Stomach (tissue), 9 donors: ENCODE results near the gene EFCAB14. TPM values are rescaled to one million over a fixed set of nuclear protein-coding genes. Genes with fewer than 3 reads are reported as not detected.
"Not testable (repeated sequence)": the region's sequence is repeated elsewhere in the genome, so short reads cannot be mapped to it uniquely, and the experiment has no call there.

ENCODE experiments used
- DNase-seq, 2 donors: peaks; one replicate each; pipeline versions ENCODE4 v3.0.0 to v3.0.0-alpha.2; 2013 to 2019
- H3K27ac ChIP-seq, 5 donors: fragments of 200-600 bp in 4 of 5; sonication (generic) in 4 of 5; one replicate each; pipeline ENCODE4 v1.5.1; 2013 to 2019; ENCODE audit warnings: mild to moderate bottlenecking in 1 of 5, moderate library complexity in 1 of 5
- H3K27me3 ChIP-seq, 3 donors: fragments of 200-600 bp; sonication (generic); one replicate each; pipeline ENCODE4 v1.5.1; 2017 to 2019; ENCODE audit warnings: mixed run types in 1 of 3
- H3K36me3 ChIP-seq, 4 donors: fragments of 200-600 bp; sonication (generic); 1 replicate in 3 of 4; 2 replicates in 1 of 4; pipeline ENCODE4 v1.5.1; 2016 to 2019
- H3K4me1 ChIP-seq, 4 donors: fragments of 200-600 bp; sonication (generic); one replicate each; pipeline ENCODE4 v1.5.1; 2016 to 2019
- H3K4me3 ChIP-seq, 4 donors: fragments of 200-600 bp; sonication (generic) in 3 of 4; one replicate each; pipeline ENCODE4 v1.5.1; 2016 to 2019; ENCODE audit warnings: mild to moderate bottlenecking in 1 of 4
- H3K9me3 ChIP-seq, 4 donors: fragments of 200-600 bp; sonication (generic); one replicate each; pipeline ENCODE4 v1.5.1; 2016 to 2019
- EP300 ChIP-seq: sonication (generic); formaldehyde crosslinking; IDR thresholded peaks from one replicate; pipeline ENCODE4 v1.6.1; 2017; ENCODE audit warnings: antibody characterized with exemption
- POLR2A ChIP-seq, 4 donors: fragments of 450-650 bp; IDR thresholded peaks; one replicate each; pipeline ENCODE4 v1.6.1; 2016; ENCODE audit warnings: antibody characterized with exemption in 4 of 4, control low read depth in 2 of 4, mild to moderate bottlenecking in 1 of 4, moderate library complexity in 1 of 4
- POLR2AphosphoS5 ChIP-seq, 3 donors: sonication (generic); formaldehyde crosslinking; IDR thresholded peaks; one replicate each; pipeline ENCODE4 v1.6.1; 2016; ENCODE audit warnings: antibody characterized with exemption in 3 of 3
- WGBS, 5 donors: extraction: QIAGEN DNeasy Blood & Tissue Kit in 3 of 5; methylation state at CpG; one replicate each; pipeline versions ENCODE4 v1.1.5 to v1.1.7; 2013 to 2018; 5-methylcytosine and 5-hydroxymethylcytosine counted together
- intact Hi-C: fragments of 100-400 bp; cut with DNase I; formaldehyde crosslinking; loops from one replicate; pipeline ENCODE4 v1.15.1; 2023; ENCODE audit warnings: low total_unique reads
- polyA plus RNA-seq, 3 donors: library from polyadenylated mRNA; stranded (reverse); fragments of 200-250 nt; gene quantifications; one replicate each; pipeline ENCODE4 v1.2.3, GENCODE V29; 2013
- total RNA-seq, 5 donors: library from RNA; depleted of rRNA; stranded (reverse); fragments of >200 nt; gene quantifications; one replicate each; pipeline versions ENCODE4 v1.1.0 to v1.2.3, GENCODE V29; 2014 to 2016
- TF ChIP-seq, protein P1 (sequence below), 7 experiments: fragments of 450-650 bp in 4 of 7; fragments of 200-600 bp in 3 of 7; sonication (generic) in 3 of 7; IDR thresholded peaks; one replicate each; pipeline ENCODE4 v1.5.1; 2016 to 2019; ENCODE audit warnings: antibody characterized with exemption in 7 of 7, control low read depth in 2 of 7, mild to moderate bottlenecking in 1 of 7
- donor health status: healthy with polysubstance abuse.
- donor health status: Bipolar disorder and iron deficiency.
- donor health status: healthy.

The EFCAB14 gene
- total and polyA plus RNA-seq, 8 donors = 19.6 to 164 (median 53.8) TPM

DNA sequence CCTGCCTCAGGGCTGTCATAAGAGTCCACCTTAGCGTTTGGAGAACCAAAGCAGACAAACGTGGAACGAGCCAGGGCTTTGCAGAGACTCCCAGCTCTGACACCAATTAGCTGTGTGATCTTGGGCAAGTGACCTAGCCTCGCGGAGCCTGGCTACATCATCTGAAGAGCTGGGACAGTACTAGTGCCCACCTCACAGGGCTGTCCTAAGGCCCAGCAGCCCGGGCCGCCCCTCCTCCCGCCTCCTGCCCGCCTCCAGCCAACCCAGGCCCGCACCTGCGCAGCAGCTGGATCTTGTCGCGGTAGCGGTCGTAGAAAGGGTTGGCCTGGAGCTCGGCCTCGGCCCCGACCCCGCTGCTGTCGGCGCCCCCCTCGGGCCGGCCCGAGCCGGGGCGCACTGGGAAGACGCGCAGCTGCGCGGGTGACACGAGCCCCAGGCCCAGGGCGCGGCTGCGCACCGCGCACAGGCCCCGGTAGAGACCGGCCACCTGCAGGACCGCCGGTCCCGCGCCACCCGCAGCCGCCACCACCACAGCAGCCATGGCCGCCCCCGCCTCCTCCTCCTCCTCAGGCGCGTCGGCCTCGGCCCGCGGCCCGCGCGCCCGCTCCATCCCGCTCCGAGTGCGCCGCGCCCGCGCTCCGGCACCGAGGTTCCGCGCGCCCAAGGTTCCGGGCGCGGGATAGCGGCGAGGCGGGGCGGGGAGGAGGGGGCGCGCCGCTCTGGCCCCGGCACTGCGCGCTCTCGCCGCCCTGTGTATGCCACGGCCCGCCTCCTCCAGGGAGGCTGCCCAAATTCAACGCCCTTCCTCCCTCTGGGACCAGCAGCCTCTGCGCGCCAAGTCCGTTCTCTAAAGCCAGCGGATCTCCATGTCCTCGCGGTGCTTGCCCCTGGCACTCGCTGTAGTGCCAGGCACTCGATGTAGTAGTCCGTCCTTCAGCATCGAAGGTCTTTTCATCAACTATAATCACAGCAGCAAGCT is 50.8 kb downstream of the EFCAB14 start, which contains the start of gene ATPAF1:
Gene ATPAF1 (minus strand): TSS at position 583 of the 979 bp plus-strand sequence. CDS start 42 bp downstream, at position 541.
- intact Hi-C loops = no loop called here
- 0 to 2% (median 1%) methylated on average over 7 to 95 of the region's 96 CpGs for WGBS, 5 donors
- TF ChIP-seq POLR2AphosphoS5 (IDR thresholded peaks at IDR 0.05) (peak in 2 of 3 donors; percentile 43 to 54), POLR2A (IDR thresholded peaks at IDR 0.05) (no peak)
- TF ChIP-seq, protein P1, sequence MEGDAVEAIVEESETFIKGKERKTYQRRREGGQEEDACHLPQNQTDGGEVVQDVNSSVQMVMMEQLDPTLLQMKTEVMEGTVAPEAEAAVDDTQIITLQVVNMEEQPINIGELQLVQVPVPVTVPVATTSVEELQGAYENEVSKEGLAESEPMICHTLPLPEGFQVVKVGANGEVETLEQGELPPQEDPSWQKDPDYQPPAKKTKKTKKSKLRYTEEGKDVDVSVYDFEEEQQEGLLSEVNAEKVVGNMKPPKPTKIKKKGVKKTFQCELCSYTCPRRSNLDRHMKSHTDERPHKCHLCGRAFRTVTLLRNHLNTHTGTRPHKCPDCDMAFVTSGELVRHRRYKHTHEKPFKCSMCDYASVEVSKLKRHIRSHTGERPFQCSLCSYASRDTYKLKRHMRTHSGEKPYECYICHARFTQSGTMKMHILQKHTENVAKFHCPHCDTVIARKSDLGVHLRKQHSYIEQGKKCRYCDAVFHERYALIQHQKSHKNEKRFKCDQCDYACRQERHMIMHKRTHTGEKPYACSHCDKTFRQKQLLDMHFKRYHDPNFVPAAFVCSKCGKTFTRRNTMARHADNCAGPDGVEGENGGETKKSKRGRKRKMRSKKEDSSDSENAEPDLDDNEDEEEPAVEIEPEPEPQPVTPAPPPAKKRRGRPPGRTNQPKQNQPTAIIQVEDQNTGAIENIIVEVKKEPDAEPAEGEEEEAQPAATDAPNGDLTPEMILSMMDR (IDR thresholded peaks at IDR 0.05) = no peak
- Histone ChIP-seq H3K27ac (peak within 1 kb of the TSS; percentile 82 to 91 (median 89)), H3K4me3 (peak within 1 kb of the TSS; percentile 90 to 100 (median 97)), H3K36me3 (peaks cover 12 to 35% (median 26%) of the 10 kb centered on the region in 4 donors), H3K9me3 (no peaks in the 10 kb centered on the region), H3K4me1 (peaks cover 17 to 38% (median 28%) of the 10 kb centered on the region in 4 donors), H3K27me3 (no peaks in the 10 kb centered on the region)
- DNase-seq = peak; percentile 75 to 89

GRCh38 chr1:46665983-46666382 is 52.9 kb downstream of the EFCAB14 start:
- WGBS, 5 donors = 68 to 100% (median 87%) methylated on average over 2 of the region's 2 CpGs
- Histone ChIP-seq H3K27ac (no peak overlapping the region), H3K27me3 (no peaks in the 10 kb centered on the region), H3K9me3 (no peaks in the 10 kb centered on the region), H3K4me3 (no peak overlapping the region), H3K4me1 (peaks cover 17 to 38% (median 28%) of the 10 kb centered on the region in 4 donors), H3K36me3 (peaks cover 12 to 39% (median 30%) of the 10 kb centered on the region in 4 donors)
- TF ChIP-seq POLR2AphosphoS5 (IDR thresholded peaks at IDR 0.05) (no peak), EP300 (no peak), POLR2A (IDR thresholded peaks at IDR 0.05) (no peak)
- TF ChIP-seq, protein P1 (IDR thresholded peaks at IDR 0.05) = no peak
- DNase-seq = no peak
- intact Hi-C loops = no loop called here

DNA sequence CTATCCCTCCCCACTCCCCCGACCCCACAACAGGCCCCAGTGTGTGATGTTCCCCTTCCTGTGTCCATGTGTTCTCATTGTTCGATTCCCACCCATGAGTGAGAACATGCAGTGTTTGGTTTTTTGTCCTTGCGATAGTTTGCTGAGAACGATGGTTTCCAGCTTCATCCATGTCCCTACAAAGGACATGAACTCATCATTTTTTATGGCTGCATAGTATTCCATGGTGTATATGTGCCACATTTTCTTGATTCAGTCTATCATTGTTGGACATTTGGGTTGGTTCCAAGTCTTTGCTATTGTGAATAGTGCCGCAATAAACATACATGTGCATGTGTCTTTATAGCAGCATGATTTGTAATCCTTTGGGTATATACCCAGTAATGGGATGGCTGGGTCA is 56.0 kb downstream of the EFCAB14 start:
- H3K9me3 ChIP-seq, H3K27me3 ChIP-seq, H3K4me3 ChIP-seq, intact Hi-C loops, H3K27ac ChIP-seq, DNase-seq: not testable (repeated sequence)
- 91 to 100% (median 97%) methylated on average over 2 to 5 of the region's 5 CpGs for WGBS, 5 donors
- Histone ChIP-seq H3K4me1 (peaks cover 12 to 31% (median 23%) of the 10 kb centered on the region in 4 donors), H3K36me3 (peaks cover 12 to 69% (median 47%) of the 10 kb centered on the region in 4 donors)

- H3K9me3 ChIP-seq, H3K4me1 ChIP-seq, intact Hi-C loops, H3K4me3 ChIP-seq, H3K27ac ChIP-seq, DNase-seq, H3K27me3 ChIP-seq: not testable (repeated sequence)
- 86 to 96% (median 91%) methylated on average over 5 of the region's 5 CpGs for WGBS, 5 donors
- peaks cover 26 to 93% (median 69%) of the 10 kb centered on the region in 4 donors for H3K36me3 ChIP-seq
These were observed 58.8 kb downstream of the EFCAB14 start for GRCh38 chr1:46660116-46660515.

DNA sequence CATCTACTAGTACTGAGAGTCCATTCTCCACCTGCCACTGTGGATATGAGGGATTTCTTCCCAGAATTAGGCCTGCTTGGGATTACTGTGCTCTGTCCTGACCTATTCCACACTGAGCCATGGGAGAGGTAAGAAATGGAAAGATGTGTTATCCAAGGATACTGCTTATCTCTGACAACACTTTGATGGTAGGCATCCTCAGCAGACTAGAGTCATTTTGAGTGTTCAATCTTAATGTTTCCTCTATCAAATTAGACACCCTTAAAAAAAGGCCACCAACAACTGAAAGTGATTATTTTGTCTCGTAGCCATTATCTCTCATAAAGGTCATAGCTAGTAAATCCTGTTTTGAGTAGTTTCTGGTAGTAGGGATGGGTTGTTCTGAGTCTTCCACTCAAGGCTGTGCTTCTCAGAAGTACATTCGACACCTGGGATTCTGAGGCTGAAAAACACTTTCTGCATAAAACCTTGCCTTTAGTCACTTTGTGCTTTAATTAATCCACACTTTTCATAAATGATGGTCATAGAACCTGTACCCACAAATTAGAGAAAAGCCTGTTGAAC is 59.5 kb downstream of the EFCAB14 start:
- 62 to 83% (median 75%) methylated on average over 2 of the region's 2 CpGs for WGBS, 5 donors
- Histone ChIP-seq H3K36me3 (peaks cover 20 to 93% (median 69%) of the 10 kb centered on the region in 4 donors), H3K4me1 (no peaks in the 10 kb centered on the region), H3K27me3 (no peaks in the 10 kb centered on the region), H3K9me3 (no peaks in the 10 kb centered on the region), H3K27ac (no peak overlapping the region), H3K4me3 (no peak overlapping the region)
- intact Hi-C loops = no loop called here
- TF ChIP-seq EP300 (no peak), POLR2A (IDR thresholded peaks at IDR 0.05) (no peak), POLR2AphosphoS5 (IDR thresholded peaks at IDR 0.05) (no peak)
- TF ChIP-seq, protein P1 (IDR thresholded peaks at IDR 0.05) = no peak
- DNase-seq = no peak
